OCI-LY7 (cell line): ENCODE results near the gene ZDHHC1. TPM values are rescaled to one million over a fixed set of nuclear protein-coding genes. Genes with fewer than 3 reads are reported as not detected.

Experiments used
- BruUV-seq: library from RNA; stranded (reverse); fragments of 400-500 nt; replicated peaks from 2 replicates; lab custom pipeline; 2021; lab: Mats Ljungman, UMichigan
- CTCF ChIA-PET: fragments of 300-600 bp; sonication (Branson Sonifier 250); formaldehyde crosslinking; loops from one replicate; lab custom pipeline; 2022; ENCODE audit warnings: antibody characterized with exemption; ENCODE audit not compliant: unreplicated experiment; lab: Charles Lee
- POLR2A ChIA-PET: fragments of 300-600 bp; sonication (Branson Sonifier 250); formaldehyde crosslinking; loops from one replicate; lab custom pipeline; 2022; ENCODE audit warnings: antibody characterized with exemption; lab: Charles Lee
- DNase-seq: peaks from one replicate; pipeline ENCODE4 v3.0.0-alpha.2; 2015; ENCODE audit warnings: low spot score
- H2AFZ ChIP-seq: fragments of 200-600 bp; sonication (generic), shearing (Covaris generic); 2 replicates; pipeline ENCODE4 v1.6.1; 2014; ENCODE audit warnings: mild to moderate bottlenecking, antibody characterized with exemption, low read length, moderate library complexity
- H3K27ac ChIP-seq: fragments of 200-600 bp; sonication (generic); 2 replicates; pipeline ENCODE4 v1.5.1; 2014; ENCODE audit warnings: mixed run types, low read depth, mild to moderate bottlenecking, moderate library complexity, low read length, inconsistent platforms; ENCODE audit not compliant: poor library complexity, severe bottlenecking
- H3K36me3 ChIP-seq: fragments of 200-600 bp; sonication (generic); 2 replicates; pipeline ENCODE4 v1.6.1; 2014; ENCODE audit warnings: mild to moderate bottlenecking, antibody characterized with exemption, low read length, moderate library complexity, mixed read lengths; ENCODE audit not compliant: insufficient read depth
- H3K4me1 ChIP-seq: fragments of 200-600 bp; sonication (generic); 2 replicates; pipeline ENCODE4 v1.5.1; 2014; ENCODE audit warnings: mild to moderate bottlenecking, low read length; ENCODE audit not compliant: insufficient read depth, poor library complexity, severe bottlenecking
- H3K4me2 ChIP-seq: fragments of 200-600 bp; sonication (generic); 2 replicates; pipeline ENCODE4 v1.6.1; 2014; ENCODE audit warnings: mild to moderate bottlenecking, low read length
- H3K4me3 ChIP-seq: fragments of 200-600 bp; sonication (generic); 2 replicates; pipeline ENCODE4 v1.5.1; 2014; ENCODE audit warnings: mild to moderate bottlenecking, low read depth, low read length; ENCODE audit not compliant: poor library complexity, severe bottlenecking
- H3K79me2 ChIP-seq: fragments of 200-600 bp; sonication (generic); 2 replicates; pipeline ENCODE4 v1.6.1; 2016; ENCODE audit warnings: low read depth, mild to moderate bottlenecking, low read length, moderate library complexity, mixed read lengths; ENCODE audit not compliant: insufficient read depth
- H3K9me2 ChIP-seq: fragments of 200-600 bp; sonication (generic); 2 replicates; pipeline ENCODE4 v1.6.1; 2016; ENCODE audit warnings: mild to moderate bottlenecking, low read length, mixed read lengths; ENCODE audit not compliant: insufficient read depth
- H3K9me3 ChIP-seq: fragments of 200-600 bp; sonication (generic); 2 replicates; pipeline ENCODE4 v1.6.1; 2014; ENCODE audit warnings: mild to moderate bottlenecking, mixed run types, low read length, mixed read lengths
- H4K20me1 ChIP-seq: fragments of 200-600 bp; sonication (generic); 2 replicates; pipeline ENCODE4 v1.6.1; 2014; ENCODE audit warnings: mild to moderate bottlenecking, antibody characterized with exemption, low read length, moderate library complexity, mixed read lengths; ENCODE audit not compliant: insufficient read depth
- EZH2phosphoT487 ChIP-seq: fragments of 200-600 bp; sonication (generic); IDR thresholded peaks from 2 replicates; pipeline ENCODE4 v1.6.1; 2018; ENCODE audit warnings: low read depth, borderline replicate concordance, mild to moderate bottlenecking, mixed run types, antibody characterized with exemption, low read length, moderate library complexity, mixed read lengths
- intact Hi-C: fragments of 100-400 bp; cut with micrococcal nuclease; formaldehyde crosslinking; loops from one replicate; pipeline ENCODE4 v1.10.0; 2022; ENCODE audit not compliant: unreplicated experiment
- total RNA-seq, 2 experiments: library from RNA; depleted of rRNA in 1 of 2; stranded (reverse); fragments of >200 nt in 1 of 2; shearing (Covaris generic) in 1 of 2; gene quantifications; 2 replicates each; pipeline ENCODE4 v1.2.3, GENCODE V29; 2014 to 2022
- TF ChIP-seq, protein P1 (sequence below): fragments of 200-600 bp; sonication (generic); conservative IDR thresholded peaks from 2 replicates; pipeline ENCODE4 v1.5.1; 2014; ENCODE audit warnings: mild to moderate bottlenecking, antibody characterized with exemption, low read length, moderate library complexity, mixed read lengths

ZDHHC1 gene
- total RNA-seq, 2 experiments from 2014 or later = not detected

DNA sequence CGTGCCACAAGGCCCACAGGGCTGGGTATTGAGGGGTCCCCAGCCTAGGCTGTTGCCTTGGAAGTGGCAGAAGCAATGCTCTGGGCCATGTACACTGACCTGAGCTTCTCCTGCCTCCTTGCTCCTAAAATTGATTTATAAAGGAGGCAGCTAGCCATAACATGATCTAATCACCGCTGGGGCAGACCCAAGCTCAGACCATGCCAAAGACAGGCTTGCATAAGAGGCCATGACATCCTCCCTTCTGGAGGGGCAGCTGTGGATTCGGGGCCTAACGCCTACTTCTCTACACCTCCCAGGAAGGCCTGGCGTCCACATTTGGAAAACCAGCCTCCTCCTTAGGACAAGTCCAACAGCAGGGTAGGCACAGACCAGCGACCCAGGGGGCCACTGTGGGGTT is 27.0 kb upstream of the ZDHHC1 start:
- H3K4me3 ChIP-seq = no peak overlapping the region
- H3K79me2 ChIP-seq = no peaks in the 10 kb centered on the region
- no peaks in the 10 kb centered on the region for H4K20me1 ChIP-seq
- H3K4me2 ChIP-seq = no peak overlapping the region
- no peaks in the 10 kb centered on the region for H3K4me1 ChIP-seq
- H3K9me3 ChIP-seq = no peaks in the 10 kb centered on the region
- no TSS peak for BruUV-seq
- no peaks in the 10 kb centered on the region for H3K9me2 ChIP-seq
- peaks cover 5% of the 10 kb centered on the region; the same call in 1 of the 2 replicates for H3K36me3 ChIP-seq
- POLR2A ChIA-PET = interaction anchor here (0.5 kb wide), 1 partner anchor 326 kb away, joined by 4 read pairs; no protein-coding TSS in a partner anchor
- no peak overlapping the region for H2AFZ ChIP-seq
- no peak overlapping the region for H3K27ac ChIP-seq
- CTCF ChIA-PET = no interaction called here
- TF ChIP-seq, protein P1, sequence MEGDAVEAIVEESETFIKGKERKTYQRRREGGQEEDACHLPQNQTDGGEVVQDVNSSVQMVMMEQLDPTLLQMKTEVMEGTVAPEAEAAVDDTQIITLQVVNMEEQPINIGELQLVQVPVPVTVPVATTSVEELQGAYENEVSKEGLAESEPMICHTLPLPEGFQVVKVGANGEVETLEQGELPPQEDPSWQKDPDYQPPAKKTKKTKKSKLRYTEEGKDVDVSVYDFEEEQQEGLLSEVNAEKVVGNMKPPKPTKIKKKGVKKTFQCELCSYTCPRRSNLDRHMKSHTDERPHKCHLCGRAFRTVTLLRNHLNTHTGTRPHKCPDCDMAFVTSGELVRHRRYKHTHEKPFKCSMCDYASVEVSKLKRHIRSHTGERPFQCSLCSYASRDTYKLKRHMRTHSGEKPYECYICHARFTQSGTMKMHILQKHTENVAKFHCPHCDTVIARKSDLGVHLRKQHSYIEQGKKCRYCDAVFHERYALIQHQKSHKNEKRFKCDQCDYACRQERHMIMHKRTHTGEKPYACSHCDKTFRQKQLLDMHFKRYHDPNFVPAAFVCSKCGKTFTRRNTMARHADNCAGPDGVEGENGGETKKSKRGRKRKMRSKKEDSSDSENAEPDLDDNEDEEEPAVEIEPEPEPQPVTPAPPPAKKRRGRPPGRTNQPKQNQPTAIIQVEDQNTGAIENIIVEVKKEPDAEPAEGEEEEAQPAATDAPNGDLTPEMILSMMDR = no peak
- no peak for TF ChIP-seq EZH2phosphoT487
- no peak for DNase-seq
- intact Hi-C loops = no loop called here

DNA sequence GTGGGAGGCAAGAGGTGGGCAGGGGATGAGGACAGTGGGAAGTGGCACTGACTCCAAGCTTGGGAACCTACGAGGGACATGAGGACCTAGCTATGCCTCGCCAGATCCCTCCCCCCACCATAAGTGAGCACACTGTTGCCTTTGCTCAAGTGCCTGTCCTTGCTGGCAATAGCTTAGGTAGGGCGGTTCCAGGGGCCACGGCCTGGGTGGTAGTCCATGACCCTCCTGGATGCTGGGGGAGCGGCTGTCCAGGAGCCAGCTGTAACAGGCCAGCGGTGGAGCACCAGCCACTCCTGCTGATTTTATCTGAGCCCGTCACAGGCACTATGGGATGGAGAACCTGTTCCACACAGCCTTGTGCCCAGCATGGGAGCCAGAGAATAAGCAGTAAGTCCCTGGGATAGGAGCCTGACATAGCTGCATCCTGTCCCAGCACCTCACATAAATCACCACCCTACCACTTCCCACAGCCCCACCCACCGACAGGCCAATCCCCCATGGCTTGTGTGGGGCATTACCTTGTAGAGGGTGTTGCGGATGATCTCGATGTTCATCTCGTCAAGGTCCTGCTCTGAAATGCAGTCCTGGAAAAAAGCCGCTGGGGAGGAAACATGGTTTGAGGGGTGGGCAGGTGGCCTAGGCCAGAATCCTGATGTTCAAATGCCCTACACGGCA is 26.4 kb upstream of the ZDHHC1 start:
- H2AFZ ChIP-seq = no peak overlapping the region
- H3K4me1 ChIP-seq = no peaks in the 10 kb centered on the region
- TF ChIP-seq, protein P1 = no peak
- no peak for TF ChIP-seq EZH2phosphoT487
- no peak overlapping the region for H3K4me2 ChIP-seq
- H3K27ac ChIP-seq = no peak overlapping the region
- no peak overlapping the region for H3K4me3 ChIP-seq
- H4K20me1 ChIP-seq = no peaks in the 10 kb centered on the region
- H3K9me2 ChIP-seq = no peaks in the 10 kb centered on the region
- BruUV-seq = no TSS peak
- ChIA-PET CTCF (no interaction called here), POLR2A (interaction anchor here (0.5 kb wide), 1 partner anchor 325 kb away, joined by 4 read pairs; no protein-coding TSS in a partner anchor)
- no peaks in the 10 kb centered on the region for H3K79me2 ChIP-seq
- DNase-seq = no peak
- H3K36me3 ChIP-seq = peaks cover 10% of the 10 kb centered on the region; the same call in 1 of the 2 replicates
- intact Hi-C loops = no loop called here
- H3K9me3 ChIP-seq = no peaks in the 10 kb centered on the region

DNA sequence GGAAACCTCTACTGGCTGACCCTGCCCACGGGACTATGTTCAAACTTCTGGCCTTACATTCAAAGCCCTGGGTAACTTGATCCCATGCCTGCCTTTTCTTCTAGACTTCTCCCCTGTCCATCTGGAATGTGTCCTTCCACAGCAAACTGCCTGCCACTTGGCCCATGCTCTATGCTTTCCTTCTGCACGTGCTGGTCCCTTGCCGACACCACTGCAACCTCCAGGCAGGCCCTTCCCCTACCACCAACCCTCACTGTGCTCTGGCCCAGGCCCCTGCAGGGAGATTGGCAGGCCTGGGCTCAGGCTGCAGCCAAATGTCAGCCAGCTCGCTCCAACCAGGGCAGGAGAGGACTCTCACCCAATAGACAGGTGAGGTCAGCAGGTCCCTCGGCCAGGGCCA is 25.6 kb upstream of the ZDHHC1 start:
- TF ChIP-seq, protein P1 = no peak
- TF ChIP-seq EZH2phosphoT487 = no peak
- H3K9me2 ChIP-seq = no peaks in the 10 kb centered on the region
- no peak overlapping the region for H3K4me3 ChIP-seq
- no peak overlapping the region for H3K4me2 ChIP-seq
- no peak overlapping the region for H2AFZ ChIP-seq
- H4K20me1 ChIP-seq = no peaks in the 10 kb centered on the region
- no peaks in the 10 kb centered on the region for H3K9me3 ChIP-seq
- H3K36me3 ChIP-seq = peaks cover 11% of the 10 kb centered on the region; the same call in 1 of the 2 replicates
- intact Hi-C loops = no loop called here
- no peaks in the 10 kb centered on the region for H3K4me1 ChIP-seq
- no peak for DNase-seq
- BruUV-seq = no TSS peak
- CTCF ChIA-PET = no interaction called here
- H3K27ac ChIP-seq = no peak overlapping the region
- POLR2A ChIA-PET = no interaction called here
- H3K79me2 ChIP-seq = no peaks in the 10 kb centered on the region
